Measurements from ENCODE around the gene IL23A. TPM values are rescaled to one million over a fixed set of nuclear protein-coding genes. Genes with fewer than 3 reads are reported as not detected.

IL23A gene
- total and polyA plus RNA-seq, 2 of the 13 experiments (the other 11 are each of a cell fraction or from before 2014, with no cell fraction given) = 0.33 to 0.35 TPM

DNA sequence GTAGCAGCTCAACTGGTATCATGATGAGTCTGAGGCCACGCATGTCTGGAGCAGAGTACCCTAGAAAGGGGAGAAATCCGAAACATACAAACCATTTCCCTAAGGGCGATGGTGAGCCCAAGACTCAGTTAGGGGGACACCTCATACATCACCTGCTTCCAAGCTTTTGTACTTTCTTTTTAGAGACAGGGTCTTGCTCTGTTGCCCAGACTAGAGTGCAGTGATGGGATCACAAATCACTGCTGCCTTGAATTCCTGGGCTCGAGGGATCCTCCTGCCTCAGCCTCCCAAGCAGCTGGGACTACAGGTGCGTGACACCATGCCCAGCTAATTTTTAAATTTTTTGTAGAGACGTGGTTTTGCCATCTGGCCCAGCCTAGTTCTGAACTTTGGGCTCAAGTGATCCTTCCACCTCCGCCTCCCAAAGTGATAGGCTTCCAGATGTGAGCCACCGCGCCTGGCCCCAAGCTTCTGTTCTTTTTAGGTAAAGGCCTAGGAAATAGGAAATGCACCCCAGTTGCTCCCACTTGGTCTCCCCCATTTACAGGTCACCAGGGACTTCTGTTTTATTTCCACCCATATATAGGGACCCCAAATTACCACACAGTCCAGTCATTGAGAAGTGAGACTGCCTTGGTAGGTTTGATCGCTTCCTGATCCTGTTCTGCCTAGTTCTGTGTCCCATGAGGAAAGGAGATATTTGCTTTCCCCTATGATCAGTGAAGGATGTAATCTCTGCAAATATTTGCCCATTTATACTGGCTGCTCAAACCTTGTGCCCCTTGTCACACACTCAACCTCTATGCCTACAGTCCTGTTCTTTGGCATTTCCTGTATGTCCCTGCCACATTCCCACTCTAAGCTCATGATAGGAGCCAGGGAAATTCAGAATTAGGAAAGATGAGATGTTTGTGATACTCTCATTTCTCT lies 23.7 kb downstream of the IL23A start, which contains the start of gene APOF (continued):
- TF ChIP-seq, protein P1, sequence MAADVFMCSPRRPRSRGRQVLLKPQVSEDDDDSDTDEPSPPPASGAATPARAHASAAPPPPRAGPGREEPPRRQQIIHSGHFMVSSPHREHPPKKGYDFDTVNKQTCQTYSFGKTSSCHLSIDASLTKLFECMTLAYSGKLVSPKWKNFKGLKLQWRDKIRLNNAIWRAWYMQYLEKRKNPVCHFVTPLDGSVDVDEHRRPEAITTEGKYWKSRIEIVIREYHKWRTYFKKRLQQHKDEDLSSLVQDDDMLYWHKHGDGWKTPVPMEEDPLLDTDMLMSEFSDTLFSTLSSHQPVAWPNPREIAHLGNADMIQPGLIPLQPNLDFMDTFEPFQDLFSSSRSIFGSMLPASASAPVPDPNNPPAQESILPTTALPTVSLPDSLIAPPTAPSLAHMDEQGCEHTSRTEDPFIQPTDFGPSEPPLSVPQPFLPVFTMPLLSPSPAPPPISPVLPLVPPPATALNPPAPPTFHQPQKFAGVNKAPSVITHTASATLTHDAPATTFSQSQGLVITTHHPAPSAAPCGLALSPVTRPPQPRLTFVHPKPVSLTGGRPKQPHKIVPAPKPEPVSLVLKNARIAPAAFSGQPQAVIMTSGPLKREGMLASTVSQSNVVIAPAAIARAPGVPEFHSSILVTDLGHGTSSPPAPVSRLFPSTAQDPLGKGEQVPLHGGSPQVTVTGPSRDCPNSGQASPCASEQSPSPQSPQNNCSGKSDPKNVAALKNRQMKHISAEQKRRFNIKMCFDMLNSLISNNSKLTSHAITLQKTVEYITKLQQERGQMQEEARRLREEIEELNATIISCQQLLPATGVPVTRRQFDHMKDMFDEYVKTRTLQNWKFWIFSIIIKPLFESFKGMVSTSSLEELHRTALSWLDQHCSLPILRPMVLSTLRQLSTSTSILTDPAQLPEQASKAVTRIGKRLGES (CRISPR knock-in tag; IDR thresholded peaks at IDR 0.05; ENCODE audit: borderline replicate concordance) = no peak
- TF ChIP-seq GABPA (IDR thresholded peaks at IDR 0.05; ENCODE audit: low read depth, low read length) (no peak), GABPA (CRISPR knock-in tag; IDR thresholded peaks at IDR 0.05; ENCODE audit: low read depth) (no peak; the same call in 1 of the 2 replicates), ZNF841 (CRISPR knock-in tag; IDR thresholded peaks at IDR 0.05; ENCODE audit: borderline replicate concordance) (no peak), ZSCAN21 (CRISPR knock-in tag; IDR thresholded peaks at IDR 0.05; ENCODE audit: borderline replicate concordance) (no peak), ZSCAN31 (CRISPR knock-in tag; IDR thresholded peaks at IDR 0.05; ENCODE audit: low read depth) (no peak), ZFY (CRISPR knock-in tag; IDR thresholded peaks at IDR 0.05) (no peak), KAT7 (CRISPR knock-in tag; IDR thresholded peaks at IDR 0.05; ENCODE audit: borderline replicate concordance) (no peak), IKZF4 (CRISPR knock-in tag; IDR thresholded peaks at IDR 0.05; ENCODE audit: borderline replicate concordance, low read depth, not compliant biosample characterization) (no peak), REL (CRISPR knock-in tag; conservative IDR thresholded peaks at IDR 0.05) (no peak), SIX4 (CRISPR knock-in tag; IDR thresholded peaks at IDR 0.05) (no peak), ISX (CRISPR knock-in tag; conservative IDR thresholded peaks at IDR 0.05) (no peak), RFX1 (IDR thresholded peaks at IDR 0.05) (no peak), ZFAT (CRISPR knock-in tag; conservative IDR thresholded peaks at IDR 0.05) (no peak), ZBTB38 (CRISPR knock-in tag; IDR thresholded peaks at IDR 0.05) (no peak), STAT5B (CRISPR knock-in tag; IDR thresholded peaks at IDR 0.05) (no peak)
- TF ChIP-seq, protein P2, sequence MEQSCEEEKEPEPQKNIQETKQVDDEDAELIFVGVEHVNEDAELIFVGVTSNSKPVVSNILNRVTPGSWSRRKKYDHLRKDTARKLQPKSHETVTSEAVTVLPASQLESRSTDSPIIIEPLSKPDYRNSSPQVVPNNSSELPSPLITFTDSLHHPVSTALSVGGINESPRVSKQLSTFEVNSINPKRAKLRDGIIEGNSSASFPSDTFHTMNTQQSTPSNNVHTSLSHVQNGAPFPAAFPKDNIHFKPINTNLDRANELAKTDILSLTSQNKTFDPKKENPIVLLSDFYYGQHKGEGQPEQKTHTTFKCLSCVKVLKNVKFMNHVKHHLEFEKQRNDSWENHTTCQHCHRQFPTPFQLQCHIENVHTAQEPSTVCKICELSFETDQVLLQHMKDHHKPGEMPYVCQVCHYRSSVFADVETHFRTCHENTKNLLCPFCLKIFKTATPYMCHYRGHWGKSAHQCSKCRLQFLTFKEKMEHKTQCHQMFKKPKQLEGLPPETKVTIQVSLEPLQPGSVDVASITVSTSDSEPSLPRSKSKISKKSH (CRISPR knock-in tag; IDR thresholded peaks at IDR 0.05; ENCODE audit: borderline replicate concordance) = no peak
- TF ChIP-seq, protein P3, sequence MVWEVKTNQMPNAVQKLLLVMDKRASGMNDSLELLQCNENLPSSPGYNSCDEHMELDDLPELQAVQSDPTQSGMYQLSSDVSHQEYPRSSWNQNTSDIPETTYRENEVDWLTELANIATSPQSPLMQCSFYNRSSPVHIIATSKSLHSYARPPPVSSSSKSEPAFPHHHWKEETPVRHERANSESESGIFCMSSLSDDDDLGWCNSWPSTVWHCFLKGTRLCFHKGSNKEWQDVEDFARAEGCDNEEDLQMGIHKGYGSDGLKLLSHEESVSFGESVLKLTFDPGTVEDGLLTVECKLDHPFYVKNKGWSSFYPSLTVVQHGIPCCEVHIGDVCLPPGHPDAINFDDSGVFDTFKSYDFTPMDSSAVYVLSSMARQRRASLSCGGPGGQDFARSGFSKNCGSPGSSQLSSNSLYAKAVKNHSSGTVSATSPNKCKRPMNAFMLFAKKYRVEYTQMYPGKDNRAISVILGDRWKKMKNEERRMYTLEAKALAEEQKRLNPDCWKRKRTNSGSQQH (CRISPR knock-in tag; IDR thresholded peaks at IDR 0.05; ENCODE audit: low read depth) = 0 out of 2 replicates have a peak, but pooled peaks have one; percentile 34

Data from HepG2 (cell line).